GM04503 (cell line): Measurements from ENCODE around the gene ACAD11.
A peak's percentile ranks its signal among the peaks of the same experiment; 100 is the strongest.
"Not testable (repeated sequence)": the region's sequence is repeated elsewhere in the genome, so short reads cannot be mapped to it uniquely, and the experiment has no call there.

Source experiments
- DNase-seq: peaks from one replicate; pipeline ENCODE4 v3.0.0-alpha.2; 2012; ENCODE audit warnings: low read depth

The ACAD11 gene

DNA sequence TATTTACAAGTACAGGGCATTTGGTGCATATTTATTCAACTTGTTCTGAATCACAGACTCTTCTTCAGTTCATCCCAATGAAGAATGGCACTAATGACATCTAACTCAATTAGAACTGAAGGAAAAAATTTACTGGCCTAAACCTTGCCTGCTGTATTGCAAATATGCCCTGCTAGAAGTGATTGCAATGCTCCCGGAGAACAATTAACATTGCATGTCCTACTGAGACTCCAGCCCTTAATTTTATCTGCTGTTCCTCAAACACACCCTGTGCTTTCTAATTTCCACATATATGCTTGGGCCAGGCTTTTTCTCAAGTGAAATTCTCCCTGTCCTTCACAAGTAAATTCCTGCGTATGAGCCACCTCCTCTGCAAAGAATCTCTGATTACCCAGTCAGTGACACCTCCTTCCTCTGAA is 54.2 kb downstream of the ACAD11 start:
- no peak for DNase-seq

GRCh38 chr3:132600614-132601013 is 59.0 kb downstream of the ACAD11 start:
- not testable (repeated sequence) for DNase-seq

GRCh38 chr3:132598181-132598580 is 61.4 kb downstream of the ACAD11 start:
- DNase-seq = no peak

- DNase-seq = no peak
Observed at GRCh38 chr3:132597660-132598059, 61.9 kb downstream of the ACAD11 start.

- no peak for DNase-seq
Observed at GRCh38 chr3:132596816-132597433, 62.7 kb downstream of the ACAD11 start, which contains the start of gene ACKR4. Gene ACKR4, plus strand, starts transcription at chr3:132597270. Its CDS starts 3,128 bp downstream, at chr3:132600398.

GRCh38 chr3:132596326-132596725 is 63.3 kb downstream of the ACAD11 start:
- DNase-seq = no peak

DNA sequence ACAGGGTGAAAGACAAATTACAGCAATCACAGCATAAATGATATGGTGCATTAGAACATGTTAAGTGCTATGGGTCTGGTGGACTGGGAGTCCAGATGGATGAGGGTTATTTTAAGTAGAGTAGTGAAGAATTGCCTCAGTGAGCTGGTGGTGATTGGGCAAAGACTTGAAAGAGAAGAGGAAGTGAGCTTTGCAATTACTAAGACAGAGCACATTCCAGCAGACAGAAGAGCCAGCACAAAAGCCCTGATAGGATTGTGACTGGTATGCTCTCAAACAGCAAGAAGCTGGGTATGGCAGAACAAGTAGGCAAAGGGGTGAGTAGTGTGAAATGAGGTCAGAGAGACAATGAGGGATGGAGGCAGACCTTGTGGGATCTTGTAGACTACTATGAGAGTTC is 64.6 kb downstream of the ACAD11 start:
- peak; percentile 70 for DNase-seq

- no peak for DNase-seq
Observed at GRCh38 chr3:132594498-132594897, 65.1 kb downstream of the ACAD11 start.

- DNase-seq = peak; percentile 53
Observed at GRCh38 chr3:132593947-132594323, 65.7 kb downstream of the ACAD11 start.

GRCh38 chr3:132593241-132593946 is 66.2 kb downstream of the ACAD11 start:
- no peak for DNase-seq

- no peak for DNase-seq
Observed at GRCh38 chr3:132592216-132592615, 67.4 kb downstream of the ACAD11 start.

DNA sequence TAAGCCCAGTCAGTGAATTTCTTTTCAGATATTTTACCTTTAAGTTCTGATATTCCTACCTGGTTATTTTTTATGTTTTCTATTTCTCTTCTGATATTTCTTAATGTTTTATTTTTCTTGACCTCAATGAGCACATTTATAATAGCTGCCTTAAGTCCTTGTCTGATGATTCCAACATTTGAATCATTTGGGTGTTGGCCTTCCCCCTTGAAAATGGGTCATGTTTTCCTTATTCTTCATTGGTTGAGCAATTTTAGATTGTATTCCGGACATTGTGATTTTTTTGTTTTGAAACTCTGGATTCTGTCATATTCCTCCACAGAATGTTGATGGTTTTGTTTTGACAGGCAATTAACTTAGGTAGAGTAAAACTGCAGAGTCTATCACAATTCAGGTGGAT is 72.2 kb downstream of the ACAD11 start:
- DNase-seq = no peak

DNA sequence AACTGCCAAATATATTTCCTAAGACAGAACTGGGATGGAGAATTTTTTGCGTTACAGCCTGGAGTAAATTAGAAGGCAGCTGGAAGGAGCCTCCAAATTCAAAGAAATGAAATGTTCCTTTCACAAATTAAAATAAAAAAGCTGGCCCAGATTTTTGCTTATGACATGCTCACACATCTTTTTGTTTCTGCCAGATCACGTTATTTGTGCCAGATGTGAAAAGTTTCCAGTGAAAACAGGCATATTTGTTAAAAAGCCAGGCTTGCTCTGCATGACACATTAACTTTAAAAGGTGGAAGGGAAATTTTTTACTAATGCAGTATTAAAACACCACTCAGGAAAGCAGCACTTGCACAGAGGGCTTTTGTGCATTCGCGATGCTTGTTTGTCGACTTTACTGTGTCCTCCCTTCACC is 85.8 kb downstream of the ACAD11 start:
- peak; percentile 64 for DNase-seq

- no peak for DNase-seq
Observed at GRCh38 chr3:132570016-132570415, 89.6 kb downstream of the ACAD11 start.

- DNase-seq = peak; percentile 58
Observed at GRCh38 chr3:132569580-132569979, 90.0 kb downstream of the ACAD11 start.

DNA sequence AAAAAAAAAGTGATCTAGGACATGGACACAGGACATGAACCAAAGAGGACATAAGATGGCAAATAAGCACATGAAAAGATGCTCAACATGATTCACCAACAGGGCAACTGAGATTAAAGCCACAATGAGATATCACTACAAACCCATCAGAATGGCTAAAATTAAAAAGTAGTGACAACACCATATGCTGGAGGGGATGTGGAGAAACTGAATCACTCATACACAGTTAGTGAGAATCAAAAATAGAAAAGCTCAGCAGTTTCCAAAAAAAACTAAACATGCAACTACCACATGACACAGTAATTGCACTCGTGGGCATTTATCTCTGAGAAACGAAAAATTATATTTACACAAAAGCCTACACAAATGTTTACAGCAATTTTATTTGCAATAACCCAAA is 90.5 kb downstream of the ACAD11 start:
- DNase-seq = no peak

DNA sequence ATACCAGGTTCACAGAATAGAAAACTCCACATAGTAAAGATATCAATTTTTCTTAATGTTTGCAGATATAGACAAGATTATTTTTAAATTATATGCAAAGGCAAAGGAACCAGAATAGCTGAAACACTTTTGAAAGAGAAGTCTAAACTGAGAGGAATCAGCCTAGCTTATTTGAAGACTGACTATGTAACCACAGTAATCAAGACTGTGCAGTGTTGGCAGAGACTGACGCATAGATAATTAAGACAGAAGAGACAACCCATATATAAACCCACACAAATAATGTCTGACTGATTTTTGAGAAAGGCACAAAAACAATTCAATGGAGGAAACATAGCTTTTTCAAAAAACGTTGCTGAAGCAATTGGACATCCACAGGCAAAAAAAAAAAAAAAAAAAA is 91.2 kb downstream of the ACAD11 start:
- DNase-seq = no peak

GRCh38 chr3:132564070-132564465 is 95.5 kb downstream of the ACAD11 start:
- DNase-seq = no peak

GRCh38 chr3:132563420-132564069 is 96.1 kb downstream of the ACAD11 start:
- no peak for DNase-seq

- DNase-seq = no peak
Observed at GRCh38 chr3:132561003-132561402, 98.6 kb downstream of the ACAD11 start.

- no peak for DNase-seq
Observed at GRCh38 chr3:132556508-132557159, 103.0 kb downstream of the ACAD11 start.

DNA sequence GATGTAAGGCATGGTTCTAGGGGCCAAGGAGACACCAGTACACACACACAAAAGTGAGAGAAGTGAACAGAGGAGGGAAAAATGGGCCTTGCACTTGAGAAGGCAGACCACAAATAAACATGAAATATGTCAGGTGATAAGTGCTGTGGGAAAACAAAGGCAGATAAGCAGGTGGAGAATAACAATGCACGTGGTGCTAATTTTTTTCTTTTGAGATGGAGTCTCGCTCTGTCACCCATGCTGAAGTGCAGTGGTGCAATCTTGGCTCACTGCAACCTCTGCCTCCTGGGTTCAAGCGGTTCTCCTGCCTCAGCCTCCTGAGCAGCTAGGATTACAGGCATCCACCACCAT is 103.6 kb downstream of the ACAD11 start:
- DNase-seq = not testable (repeated sequence)
